Neural crest cell (in vitro differentiated cells): ENCODE results near the gene GPER1. TPM values are rescaled to one million over a fixed set of nuclear protein-coding genes. Genes with fewer than 3 reads are reported as not detected.

Source experiments
- DNase-seq: peaks from one replicate; pipeline ENCODE4 v3.0.0; 2021; ENCODE audit warnings: low read depth, mixed read lengths, low spot score
- H3K27ac Mint-ChIP-seq: one replicate; pipeline ENCODE4 v1.8.0; 2021; ENCODE audit warnings: mild to moderate bottlenecking, mixed read lengths; ENCODE audit not compliant: unreplicated experiment
- H3K27me3 Mint-ChIP-seq: 2 replicates; pipeline ENCODE4 v1.8.0; 2021; ENCODE audit warnings: low read depth, mild to moderate bottlenecking, mixed read lengths
- H3K36me3 Mint-ChIP-seq: 2 replicates; pipeline ENCODE4 v1.8.0; 2021; ENCODE audit warnings: low read depth, mild to moderate bottlenecking, mixed read lengths
- H3K4me1 Mint-ChIP-seq: 2 replicates; pipeline ENCODE4 v1.8.0; 2021; ENCODE audit warnings: mixed read lengths
- H3K4me3 Mint-ChIP-seq: one replicate; pipeline ENCODE4 v1.8.0; 2021; ENCODE audit warnings: mild to moderate bottlenecking, mixed read lengths
- H3K9me3 Mint-ChIP-seq: 2 replicates; pipeline ENCODE4 v1.8.0; 2021; ENCODE audit warnings: mixed read lengths
- total RNA-seq: library from RNA; stranded (reverse); gene quantifications from 2 replicates; pipeline ENCODE4 v1.2.1, GENCODE V29; 2021
- TF ChIP-seq, protein P1 (sequence below): fragments of 200-600 bp; sonication (generic); conservative IDR thresholded peaks from 2 replicates; pipeline ENCODE4 v1.5.0; 2021; ENCODE audit warnings: antibody characterized with exemption, mild to moderate bottlenecking

GPER1 gene
- total RNA-seq, 1 donor from 2014 or later = 0.91 TPM

- Mint-ChIP-seq H3K9me3 (no peaks in the 10 kb centered on the region), H3K4me3 (no peak overlapping the region), H3K27ac (no peak overlapping the region), H3K27me3 (no peaks in the 10 kb centered on the region), H3K4me1 (peaks cover 11% of the 10 kb centered on the region), H3K36me3 (peaks cover 9% of the 10 kb centered on the region)
- TF ChIP-seq, protein P1, sequence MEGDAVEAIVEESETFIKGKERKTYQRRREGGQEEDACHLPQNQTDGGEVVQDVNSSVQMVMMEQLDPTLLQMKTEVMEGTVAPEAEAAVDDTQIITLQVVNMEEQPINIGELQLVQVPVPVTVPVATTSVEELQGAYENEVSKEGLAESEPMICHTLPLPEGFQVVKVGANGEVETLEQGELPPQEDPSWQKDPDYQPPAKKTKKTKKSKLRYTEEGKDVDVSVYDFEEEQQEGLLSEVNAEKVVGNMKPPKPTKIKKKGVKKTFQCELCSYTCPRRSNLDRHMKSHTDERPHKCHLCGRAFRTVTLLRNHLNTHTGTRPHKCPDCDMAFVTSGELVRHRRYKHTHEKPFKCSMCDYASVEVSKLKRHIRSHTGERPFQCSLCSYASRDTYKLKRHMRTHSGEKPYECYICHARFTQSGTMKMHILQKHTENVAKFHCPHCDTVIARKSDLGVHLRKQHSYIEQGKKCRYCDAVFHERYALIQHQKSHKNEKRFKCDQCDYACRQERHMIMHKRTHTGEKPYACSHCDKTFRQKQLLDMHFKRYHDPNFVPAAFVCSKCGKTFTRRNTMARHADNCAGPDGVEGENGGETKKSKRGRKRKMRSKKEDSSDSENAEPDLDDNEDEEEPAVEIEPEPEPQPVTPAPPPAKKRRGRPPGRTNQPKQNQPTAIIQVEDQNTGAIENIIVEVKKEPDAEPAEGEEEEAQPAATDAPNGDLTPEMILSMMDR = no peak
- DNase-seq = no peak
Measured at GRCh38 chr7:1098243-1099153, 10.6 kb downstream of the GPER1 start.

DNA sequence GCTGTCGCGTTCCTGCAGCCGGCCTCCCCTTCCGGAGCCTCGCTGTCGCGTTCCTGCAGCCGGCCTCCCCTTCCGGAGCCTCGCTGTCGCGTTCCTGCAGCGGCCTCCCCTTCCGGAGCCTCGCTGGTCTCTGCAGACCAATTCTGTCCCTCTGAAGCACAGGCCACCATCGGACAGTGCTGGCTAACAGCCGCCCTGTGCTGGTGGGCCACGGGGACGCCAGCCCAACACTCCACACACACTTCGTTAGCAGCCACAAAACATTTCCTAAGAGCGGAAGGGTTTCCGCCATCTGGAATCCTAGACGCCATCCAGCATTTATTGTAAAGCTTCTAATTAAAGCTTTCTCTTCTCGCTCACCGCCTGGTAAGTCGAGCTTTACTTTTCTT, 11.2 kb downstream of the GPER1 start:
- H3K27ac Mint-ChIP-seq = no peak overlapping the region

DNA sequence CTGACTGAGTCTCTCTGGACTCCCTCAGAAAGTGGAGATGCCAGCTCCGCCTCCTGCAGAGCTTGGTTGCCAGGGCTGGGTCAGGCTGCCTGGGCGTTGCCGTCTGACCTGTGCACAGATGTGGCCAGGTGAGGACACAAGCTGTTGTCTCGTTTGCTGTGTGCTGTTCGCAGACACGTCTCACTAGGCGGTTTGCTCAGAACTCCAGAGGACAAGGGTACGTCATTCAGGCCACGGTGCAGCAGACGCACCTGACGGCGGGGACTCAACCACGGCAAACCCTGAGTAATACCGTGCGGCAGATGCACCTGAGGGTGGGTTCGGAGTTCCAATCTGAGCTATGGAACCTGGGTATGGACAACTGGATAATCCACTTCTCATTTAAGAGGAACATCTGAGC, 11.7 kb downstream of the GPER1 start:
- no peak overlapping the region for H3K27ac Mint-ChIP-seq
- H3K4me1 Mint-ChIP-seq = peaks cover 12% of the 10 kb centered on the region
- DNase-seq = no peak
- peaks cover 9% of the 10 kb centered on the region for H3K36me3 Mint-ChIP-seq
- H3K27me3 Mint-ChIP-seq = no peaks in the 10 kb centered on the region
- H3K4me3 Mint-ChIP-seq = no peak overlapping the region
- no peaks in the 10 kb centered on the region for H3K9me3 Mint-ChIP-seq
- TF ChIP-seq, protein P1 = no peak

More for the DNA sequence above, 11.2 kb downstream of the GPER1 start:
- TF ChIP-seq, protein P1 = no peak
- Mint-ChIP-seq H3K4me1 (peaks cover 11% of the 10 kb centered on the region), H3K9me3 (no peaks in the 10 kb centered on the region), H3K36me3 (peaks cover 9% of the 10 kb centered on the region), H3K4me3 (no peak overlapping the region), H3K27me3 (no peaks in the 10 kb centered on the region)
- DNase-seq = no peak

GRCh38 chr7:1100386-1100785, 12.5 kb downstream of the GPER1 start:
- Mint-ChIP-seq H3K36me3 (peaks cover 9% of the 10 kb centered on the region), H3K9me3 (no peaks in the 10 kb centered on the region), H3K4me3 (no peak overlapping the region), H3K27me3 (no peaks in the 10 kb centered on the region), H3K4me1 (peaks cover 19% of the 10 kb centered on the region), H3K27ac (no peak overlapping the region)
- no peak for DNase-seq
- TF ChIP-seq, protein P1 = no peak

- Mint-ChIP-seq H3K9me3 (no peaks in the 10 kb centered on the region), H3K36me3 (peaks cover 9% of the 10 kb centered on the region), H3K4me1 (peaks cover 19% of the 10 kb centered on the region), H3K4me3 (no peak overlapping the region), H3K27me3 (no peaks in the 10 kb centered on the region), H3K27ac (no peak overlapping the region)
- DNase-seq = no peak
- TF ChIP-seq, protein P1 = no peak
Measured at GRCh38 chr7:1100834-1101562, 13.1 kb downstream of the GPER1 start.
